OCI-LY7 (cell line): ENCODE measurements around the gene MKI67.

Experiments used
- CTCF ChIP-seq: fragments of 200-600 bp; sonication (generic); conservative IDR thresholded peaks from 2 replicates; pipeline ENCODE4 v1.5.1; 2014; ENCODE audit warnings: mild to moderate bottlenecking, antibody characterized with exemption, low read length, moderate library complexity, mixed read lengths
- EZH2phosphoT487 ChIP-seq: fragments of 200-600 bp; sonication (generic); IDR thresholded peaks from 2 replicates; pipeline ENCODE4 v1.6.1; 2018; ENCODE audit warnings: low read depth, borderline replicate concordance, mild to moderate bottlenecking, mixed run types, antibody characterized with exemption, low read length, moderate library complexity, mixed read lengths

- TF ChIP-seq CTCF, result no peak
- no peak for TF ChIP-seq EZH2phosphoT487
These were observed 66.3 kb downstream of the MKI67 start for GRCh38 chr10:128059982-128060293.
